Loucy (cell line): ENCODE measurements around the gene GNS.

Experiments
- EZH2phosphoT487 ChIP-seq: fragments of 200-600 bp; IDR thresholded peaks from 2 replicates; pipeline ENCODE4 v1.6.1; 2018; ENCODE audit warnings: antibody characterized with exemption, mild to moderate bottlenecking, moderate library complexity, borderline replicate concordance
- TF ChIP-seq, protein P1 (sequence below): fragments of 200-600 bp; sonication (generic); conservative IDR thresholded peaks from 2 replicates; pipeline ENCODE4 v1.5.1; 2014; ENCODE audit warnings: mild to moderate bottlenecking, antibody characterized with exemption, low read length

DNA sequence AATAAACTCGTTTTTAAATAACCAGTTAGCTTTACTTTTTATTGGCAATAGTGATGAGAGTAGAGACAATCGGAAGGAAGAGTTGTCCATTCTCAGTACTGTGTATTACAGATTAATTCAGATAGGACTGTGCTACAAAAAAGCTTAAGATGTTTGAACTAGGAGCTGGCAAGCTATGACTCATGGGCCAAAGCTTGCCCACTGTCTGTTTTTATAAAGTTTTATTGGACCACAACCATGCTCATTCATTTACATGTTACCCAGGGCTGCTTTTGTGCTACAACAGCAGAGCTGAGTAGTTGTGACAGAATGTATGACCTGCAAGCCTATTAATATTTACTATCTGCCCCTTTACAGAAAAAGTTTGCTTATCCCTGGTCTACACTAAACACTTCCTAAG is 19.4 kb downstream of the GNS start:
- TF ChIP-seq, protein P1, sequence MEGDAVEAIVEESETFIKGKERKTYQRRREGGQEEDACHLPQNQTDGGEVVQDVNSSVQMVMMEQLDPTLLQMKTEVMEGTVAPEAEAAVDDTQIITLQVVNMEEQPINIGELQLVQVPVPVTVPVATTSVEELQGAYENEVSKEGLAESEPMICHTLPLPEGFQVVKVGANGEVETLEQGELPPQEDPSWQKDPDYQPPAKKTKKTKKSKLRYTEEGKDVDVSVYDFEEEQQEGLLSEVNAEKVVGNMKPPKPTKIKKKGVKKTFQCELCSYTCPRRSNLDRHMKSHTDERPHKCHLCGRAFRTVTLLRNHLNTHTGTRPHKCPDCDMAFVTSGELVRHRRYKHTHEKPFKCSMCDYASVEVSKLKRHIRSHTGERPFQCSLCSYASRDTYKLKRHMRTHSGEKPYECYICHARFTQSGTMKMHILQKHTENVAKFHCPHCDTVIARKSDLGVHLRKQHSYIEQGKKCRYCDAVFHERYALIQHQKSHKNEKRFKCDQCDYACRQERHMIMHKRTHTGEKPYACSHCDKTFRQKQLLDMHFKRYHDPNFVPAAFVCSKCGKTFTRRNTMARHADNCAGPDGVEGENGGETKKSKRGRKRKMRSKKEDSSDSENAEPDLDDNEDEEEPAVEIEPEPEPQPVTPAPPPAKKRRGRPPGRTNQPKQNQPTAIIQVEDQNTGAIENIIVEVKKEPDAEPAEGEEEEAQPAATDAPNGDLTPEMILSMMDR, result no peak
- no peak for TF ChIP-seq EZH2phosphoT487
